Measurements from ENCODE around the gene TSHZ2.

The TSHZ2 gene

GRCh38 chr20:53269380-53269779, 297.2 kb downstream of the TSHZ2 start:
- no peak for DNase-seq (ENCODE audit: extremely low read depth in 1 of 2, low read depth in 1 of 2)

DNA sequence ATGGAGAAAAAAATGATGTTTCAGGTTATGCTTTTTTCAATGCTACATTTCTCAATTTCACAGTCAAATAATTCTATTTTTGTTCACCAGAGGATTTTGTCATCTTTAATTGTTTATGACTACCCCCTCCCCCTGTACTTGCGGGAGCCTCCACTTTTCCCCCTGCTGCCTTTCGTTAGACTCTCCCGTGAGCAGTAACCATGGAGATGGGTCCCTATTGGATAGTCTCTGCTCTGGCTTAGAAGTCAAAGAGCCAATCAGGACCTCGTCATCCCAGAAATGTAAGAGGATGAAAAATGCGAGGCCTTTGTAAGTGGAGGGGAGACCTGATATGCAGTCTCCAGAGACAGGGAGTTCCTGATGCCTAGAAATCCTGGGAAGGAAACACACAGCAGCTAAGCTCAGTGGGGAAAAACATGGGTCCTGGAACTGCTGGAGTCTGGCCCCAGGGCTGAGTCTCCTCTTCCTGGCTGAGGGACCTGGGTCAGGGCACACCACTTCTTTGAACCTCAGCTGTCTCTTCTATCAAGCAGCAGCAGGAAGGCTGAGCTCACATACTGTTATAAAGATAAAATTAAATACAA, 298.7 kb downstream of the TSHZ2 start:
- DNase-seq (ENCODE audit: extremely low read depth in 1 of 2, low read depth in 1 of 2), result no peak

DNA sequence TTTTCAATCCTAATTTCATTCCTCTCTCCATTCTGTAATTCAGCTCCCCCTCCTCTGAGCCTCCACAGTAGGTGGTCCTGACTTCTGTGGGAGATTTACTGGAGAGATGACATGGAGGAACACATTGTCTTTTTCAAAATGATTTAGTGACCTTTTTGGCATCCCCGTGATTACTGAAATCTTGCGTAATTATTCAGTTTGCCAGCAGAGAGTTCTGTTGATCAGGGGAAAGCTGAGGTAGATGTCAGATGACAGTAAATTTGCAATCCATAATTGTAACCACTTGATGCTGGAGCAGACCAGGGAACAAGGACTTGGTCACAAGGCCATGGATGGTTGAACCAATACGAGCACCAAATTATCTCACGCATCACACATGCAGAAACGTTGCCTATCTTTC, 302.2 kb downstream of the TSHZ2 start:
- no peak for DNase-seq (ENCODE audit: extremely low read depth in 1 of 2, low read depth in 1 of 2)

DNA sequence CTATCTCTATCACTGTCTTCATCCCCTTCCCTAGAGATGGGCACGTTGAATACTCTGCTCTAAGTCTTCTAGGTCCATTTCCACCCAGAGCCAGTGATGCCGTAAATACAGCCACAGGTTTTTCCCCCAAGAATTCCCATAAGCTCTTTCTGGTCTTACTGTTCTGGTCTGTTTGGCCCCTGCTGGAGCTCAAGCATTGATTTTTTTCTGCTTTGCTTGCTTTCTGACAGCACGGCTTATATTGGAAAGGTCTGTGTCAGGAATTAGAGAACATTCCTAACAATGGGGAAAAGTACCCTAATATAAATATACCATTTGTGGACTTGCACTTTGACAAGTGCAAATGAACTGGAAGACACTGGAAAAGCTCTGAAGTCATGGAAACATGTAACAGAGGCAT, 302.6 kb downstream of the TSHZ2 start:
- DNase-seq (ENCODE audit: extremely low read depth in 1 of 2, low read depth in 1 of 2), result no peak

DNA sequence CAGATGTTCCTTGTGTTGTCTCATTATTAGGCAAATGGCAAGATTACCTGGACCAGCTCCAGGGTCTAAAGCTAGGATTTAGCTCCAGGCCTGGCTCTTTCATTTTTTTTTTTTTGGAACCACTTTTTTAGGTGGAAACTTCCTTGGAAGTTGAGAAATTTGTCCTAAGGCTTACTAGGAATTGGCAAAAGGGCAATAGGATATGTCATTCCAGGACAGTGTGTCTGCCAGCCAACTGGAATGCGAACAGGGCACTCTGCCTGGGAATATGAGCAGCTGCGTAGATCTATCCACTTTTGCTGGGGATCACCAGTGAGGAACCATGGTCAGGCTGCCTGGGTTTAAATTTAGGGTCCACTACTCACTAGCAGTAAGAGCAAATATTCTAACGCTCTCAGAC, 304.0 kb downstream of the TSHZ2 start:
- DNase-seq (ENCODE audit: extremely low read depth in 1 of 2, low read depth in 1 of 2), result no peak

DNA sequence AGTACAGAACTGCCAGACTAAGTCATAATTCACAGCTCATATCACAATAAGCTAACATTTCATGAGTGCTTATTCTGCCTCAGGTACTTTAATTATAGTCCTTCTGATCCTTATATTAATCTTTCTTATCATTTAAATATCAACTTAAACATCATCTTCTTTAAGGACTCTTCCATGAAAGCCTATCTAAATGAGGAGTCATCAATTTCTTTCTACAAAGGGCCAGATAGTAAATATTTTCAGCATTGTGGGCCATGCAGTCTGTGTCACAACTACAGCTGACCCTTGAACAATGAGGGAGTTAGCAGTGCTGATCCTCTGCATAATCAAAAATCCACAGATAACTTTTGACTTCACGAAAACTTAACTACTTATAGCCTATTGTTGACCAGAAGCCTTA, 306.4 kb downstream of the TSHZ2 start:
- no peak for DNase-seq (ENCODE audit: extremely low read depth in 1 of 2, low read depth in 1 of 2)

- DNase-seq (ENCODE audit: extremely low read depth in 1 of 2, low read depth in 1 of 2), result no peak
Measured at GRCh38 chr20:53279735-53280134, 307.6 kb downstream of the TSHZ2 start.

DNA sequence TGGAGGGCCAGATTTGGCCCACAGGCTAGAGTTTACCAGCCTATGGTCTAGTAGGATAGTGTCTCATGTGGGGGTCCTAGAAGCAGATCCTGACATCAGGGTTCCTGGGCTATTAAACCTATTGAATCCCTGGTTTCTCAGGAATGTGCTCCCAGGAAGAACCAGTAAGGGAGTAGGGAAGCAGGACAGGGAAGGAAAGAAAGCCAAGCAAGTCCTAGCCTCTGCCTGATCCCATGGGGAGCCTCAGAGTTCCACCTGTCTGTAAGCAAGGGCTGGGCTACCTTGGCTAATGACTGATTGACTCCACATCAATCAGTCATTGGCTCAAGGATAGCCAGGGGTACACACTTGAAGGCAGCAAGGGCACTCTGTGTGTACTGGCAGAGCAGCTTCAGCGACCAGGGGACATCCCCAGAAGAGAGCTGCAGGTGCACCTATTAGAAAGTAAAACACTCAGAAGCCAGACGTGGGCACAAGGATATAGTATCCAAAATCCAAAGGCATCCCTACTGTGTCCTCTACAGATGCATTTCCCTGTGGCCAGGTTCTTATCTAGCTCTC, 309.5 kb downstream of the TSHZ2 start:
- no peak for DNase-seq (ENCODE audit: extremely low read depth in 1 of 2, low read depth in 1 of 2)

DNA sequence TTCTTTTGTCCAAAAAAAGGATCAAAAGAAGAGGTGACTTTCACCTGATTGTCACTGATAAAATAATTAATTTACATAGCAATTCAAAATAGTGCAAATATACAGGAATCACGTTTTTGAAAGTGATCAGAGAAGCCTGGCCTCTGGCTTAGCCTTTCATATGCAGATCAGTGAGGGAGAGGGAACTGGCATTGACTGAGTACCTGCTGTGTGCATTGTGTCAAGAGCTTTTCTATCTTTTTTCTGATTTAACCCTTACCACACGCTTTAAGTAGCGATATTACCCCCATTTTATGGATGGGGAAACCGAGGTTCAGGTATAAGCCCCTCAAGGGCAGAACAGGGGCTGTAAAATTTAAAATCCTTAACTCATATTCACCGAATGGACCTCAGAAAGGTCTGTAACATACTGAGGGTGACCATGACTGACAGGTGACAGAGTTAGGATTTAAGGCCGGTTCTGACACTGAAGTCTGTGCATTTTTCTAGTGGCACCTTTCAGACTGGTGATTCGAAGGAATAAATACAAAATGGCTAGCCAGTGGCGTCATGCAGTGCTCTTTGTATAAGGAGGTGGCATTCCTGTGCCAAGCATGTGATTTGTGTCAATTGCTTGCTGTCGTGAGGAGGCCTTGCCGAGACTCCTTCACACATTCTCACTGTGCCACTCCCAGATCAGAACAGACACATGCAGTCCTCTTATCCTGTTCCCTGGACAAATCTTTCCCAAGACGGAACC, 310.2 kb downstream of the TSHZ2 start:
- no peak for DNase-seq (ENCODE audit: extremely low read depth in 1 of 2, low read depth in 1 of 2)

GRCh38 chr20:53283011-53283410, 310.9 kb downstream of the TSHZ2 start:
- no peak for DNase-seq (ENCODE audit: extremely low read depth in 1 of 2, low read depth in 1 of 2)

DNA sequence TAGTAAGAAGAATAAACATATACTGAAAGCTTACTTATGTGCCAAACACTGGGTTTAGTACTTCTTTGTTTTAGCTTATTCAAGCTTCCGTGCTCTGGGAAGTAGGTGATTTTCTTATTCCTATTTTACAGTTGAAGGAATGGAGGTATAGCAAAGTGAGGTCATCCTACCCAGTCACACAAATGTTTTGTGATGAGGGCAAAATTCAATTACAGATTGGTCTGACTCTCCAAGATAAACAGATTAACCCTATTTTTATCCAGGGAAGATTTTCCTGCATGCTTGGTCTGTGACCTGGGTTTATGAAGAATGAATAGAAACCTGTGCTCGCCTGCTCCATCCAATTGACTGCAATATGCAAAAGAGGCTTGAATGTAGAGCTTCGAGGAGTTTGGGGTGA, 311.4 kb downstream of the TSHZ2 start:
- DNase-seq (ENCODE audit: extremely low read depth in 1 of 2, low read depth in 1 of 2), result no peak

DNA sequence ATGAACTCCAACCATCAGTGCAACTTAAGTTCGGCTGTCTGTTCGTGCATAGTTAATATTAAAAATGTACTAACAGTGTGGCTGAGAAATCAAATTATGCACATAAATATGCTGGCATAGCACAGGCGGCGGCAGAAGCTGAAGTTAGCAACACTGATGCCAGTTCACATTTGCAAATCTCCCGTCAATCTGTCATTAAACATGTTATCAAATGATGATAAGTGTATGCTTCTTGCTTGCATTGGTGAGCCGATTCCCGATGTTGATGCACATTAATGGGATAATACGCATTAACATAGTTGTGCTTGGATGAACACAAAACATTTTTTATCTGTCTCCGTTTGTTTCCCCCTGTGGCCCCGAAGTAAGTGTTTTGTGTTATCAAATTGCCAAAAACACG, 312.1 kb downstream of the TSHZ2 start:
- DNase-seq (ENCODE audit: extremely low read depth in 1 of 2, low read depth in 1 of 2), result no peak

GRCh38 chr20:53284696-53285095, 312.5 kb downstream of the TSHZ2 start:
- no peak for DNase-seq (ENCODE audit: extremely low read depth in 1 of 2, low read depth in 1 of 2)

DNA sequence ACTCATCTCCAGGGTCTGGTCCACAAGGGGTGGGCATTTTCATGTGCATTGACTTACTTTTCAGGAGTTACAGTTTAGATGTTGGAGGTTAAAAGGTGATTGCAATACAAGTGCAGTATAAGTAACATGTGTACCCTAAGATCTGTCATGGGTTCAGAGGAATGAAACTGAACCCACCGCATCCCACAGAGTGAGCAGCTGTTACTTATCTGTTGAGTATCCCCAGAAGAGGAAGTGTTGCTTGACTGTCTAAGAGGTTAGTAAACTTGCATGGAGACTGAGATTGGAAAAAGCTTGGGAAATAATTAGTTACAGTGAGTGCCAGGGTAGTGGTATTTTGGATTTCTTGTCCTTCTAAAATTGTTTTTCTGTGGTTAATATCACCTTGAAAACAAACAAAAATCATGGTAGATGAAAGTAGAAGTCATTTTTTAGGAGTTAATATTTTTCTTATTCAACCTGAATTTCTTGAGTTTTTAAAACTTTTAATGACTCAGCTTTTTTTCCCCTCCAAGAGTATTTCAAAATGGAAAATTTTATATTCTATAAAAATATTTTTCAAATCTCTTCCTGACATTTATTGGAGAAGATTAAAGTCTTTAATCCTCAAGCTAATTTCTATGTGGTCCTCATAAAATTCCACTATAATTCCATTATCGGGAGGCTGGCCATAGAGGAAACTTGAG, 315.3 kb downstream of the TSHZ2 start:
- DNase-seq (ENCODE audit: extremely low read depth in 1 of 2, low read depth in 1 of 2), result no peak

GRCh38 chr20:53291548-53291947, 319.4 kb downstream of the TSHZ2 start:
- DNase-seq (ENCODE audit: extremely low read depth in 1 of 2, low read depth in 1 of 2), result no peak

GRCh38 chr20:53292347-53292746, 320.2 kb downstream of the TSHZ2 start:
- DNase-seq (ENCODE audit: extremely low read depth in 1 of 2, low read depth in 1 of 2), result no peak

DNA sequence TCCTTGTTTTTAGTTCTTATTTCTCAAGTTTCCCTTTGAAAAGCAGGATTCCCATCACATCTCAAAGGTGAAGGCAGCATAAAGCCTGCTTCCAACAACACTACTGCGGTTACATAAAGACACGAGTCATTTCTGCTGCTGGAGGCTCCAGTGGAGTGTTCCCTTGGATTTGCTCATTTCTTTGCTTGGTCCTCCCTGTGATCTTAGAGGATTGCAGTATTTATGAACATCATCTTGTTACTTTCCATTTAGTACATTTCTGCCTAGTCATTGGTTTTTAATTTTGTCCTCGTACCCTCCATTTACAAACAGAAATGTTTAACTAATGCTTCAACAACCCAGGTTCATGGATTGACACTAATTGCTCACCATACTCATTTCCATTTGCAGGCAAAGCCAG, 322.6 kb downstream of the TSHZ2 start:
- no peak for DNase-seq (ENCODE audit: extremely low read depth in 1 of 2, low read depth in 1 of 2)

DNA sequence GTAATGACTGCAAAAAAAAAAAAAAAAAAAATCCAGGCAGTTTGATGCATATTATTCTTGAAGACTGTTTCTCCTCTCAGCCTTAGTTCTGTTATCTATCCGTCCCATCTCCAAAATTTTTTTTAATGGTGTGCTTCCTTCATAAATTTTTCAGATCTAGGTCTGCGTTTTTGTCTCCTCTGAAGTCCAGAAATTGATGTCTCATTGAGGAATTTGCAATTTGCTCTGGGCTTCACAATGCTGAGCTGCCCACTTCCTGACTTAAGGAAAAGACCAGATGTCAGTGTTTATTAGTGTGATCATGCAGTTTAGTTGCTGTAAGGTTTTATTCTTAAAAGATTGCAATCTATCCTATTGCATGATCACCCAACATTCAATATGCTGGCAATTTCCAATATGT, 323.9 kb downstream of the TSHZ2 start:
- no peak for DNase-seq (ENCODE audit: extremely low read depth in 1 of 2, low read depth in 1 of 2)

GRCh38 chr20:53296451-53297153, 324.4 kb downstream of the TSHZ2 start:
- DNase-seq (ENCODE audit: extremely low read depth in 1 of 2, low read depth in 1 of 2), result no peak

GRCh38 chr20:53297154-53297529, 325.0 kb downstream of the TSHZ2 start:
- no peak for DNase-seq (ENCODE audit: extremely low read depth in 1 of 2, low read depth in 1 of 2)

DNA sequence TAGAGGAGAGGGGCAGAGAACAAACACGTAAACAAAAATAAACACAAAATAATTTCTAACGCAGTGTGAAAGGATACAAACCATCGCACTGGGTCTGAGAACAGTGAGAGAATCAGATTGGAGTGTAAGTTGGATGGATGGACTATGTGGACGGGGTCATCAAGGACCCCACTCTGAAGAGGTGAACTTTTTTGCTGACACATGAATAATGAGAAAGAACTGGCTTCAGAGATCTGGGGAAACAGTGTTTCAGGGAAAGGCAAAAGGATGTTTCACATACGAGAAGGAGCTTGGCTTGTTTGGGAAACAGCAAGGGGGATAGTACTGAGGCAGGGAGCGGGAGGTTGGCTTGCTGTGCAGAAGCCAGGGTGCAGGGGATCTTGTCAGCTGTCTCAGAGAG, 326.1 kb downstream of the TSHZ2 start:
- DNase-seq (ENCODE audit: extremely low read depth in 1 of 2, low read depth in 1 of 2), result no peak
